CD4-positive, alpha-beta memory T cell (primary cell): ENCODE results near the gene SIN3B. TPM values are rescaled to one million over a fixed set of nuclear protein-coding genes. Genes with fewer than 3 reads are reported as not detected.

Source experiments
- CTCF ChIA-PET: fragments of 350-600 bp; sonication (Branson Sonifier 250); formaldehyde crosslinking; loops from one replicate; lab custom pipeline; 2021; ENCODE audit warnings: inconsistent platforms; ENCODE audit not compliant: partially characterized antibody; lab: Charles Lee
- POLR2A ChIA-PET: fragments of 350-600 bp; sonication (Branson Sonifier 250); formaldehyde crosslinking; loops from one replicate; lab custom pipeline; 2021; ENCODE audit not compliant: partially characterized antibody; lab: Charles Lee
- DNase-seq, 5 donors: peaks; one replicate each; pipeline versions ENCODE4 v3.0.0 to v3.0.0-alpha.2; 2020 to 2022; ENCODE audit warnings: mixed read lengths in 1 of 5
- H3K27ac ChIP-seq: one replicate; pipeline ENCODE4 v1.7.0; 2013; ENCODE audit warnings: low read depth, low read length
- H3K27me3 ChIP-seq: 2 replicates; pipeline ENCODE4 v1.7.0; 2013; ENCODE audit warnings: mild to moderate bottlenecking, low read length, moderate library complexity; ENCODE audit not compliant: insufficient read depth
- H3K36me3 ChIP-seq: 2 replicates; pipeline ENCODE4 v1.7.0; 2013; ENCODE audit warnings: mild to moderate bottlenecking, low read length, moderate library complexity; ENCODE audit not compliant: insufficient read depth
- H3K4me1 ChIP-seq: 2 replicates; pipeline ENCODE4 v1.7.0; 2013; ENCODE audit warnings: mild to moderate bottlenecking, low read length, moderate library complexity; ENCODE audit not compliant: insufficient read depth
- H3K4me3 ChIP-seq, 2 donors: one replicate each; pipeline ENCODE4 v1.7.0; 2013; ENCODE audit warnings: low read length in 2 of 2, mild to moderate bottlenecking in 1 of 2
- H3K9me3 ChIP-seq, 2 donors: one replicate each; pipeline ENCODE4 v1.7.0; 2013; ENCODE audit warnings: low read length in 2 of 2, control low read depth in 1 of 2; ENCODE audit not compliant: control insufficient read depth in 1 of 2
- H3K27ac Mint-ChIP-seq, 7 donors: one replicate each; pipeline ENCODE4 v1.8.0; 2020 to 2021; ENCODE audit warnings: mixed read lengths in 7 of 7, mild to moderate bottlenecking in 6 of 7, inconsistent platforms in 3 of 7, moderate library complexity in 3 of 7
- H3K27me3 Mint-ChIP-seq, 2 donors: one replicate each; pipeline ENCODE4 v1.8.0; 2020 to 2021; ENCODE audit warnings: mixed read lengths in 2 of 2
- H3K36me3 Mint-ChIP-seq, 2 donors: one replicate each; pipeline ENCODE4 v1.8.0; 2020 to 2021; ENCODE audit warnings: mixed read lengths in 2 of 2, inconsistent platforms in 1 of 2, mild to moderate bottlenecking in 1 of 2
- H3K4me1 Mint-ChIP-seq, 4 donors: one replicate each; pipeline ENCODE4 v1.8.0; 2020 to 2021; ENCODE audit warnings: mixed read lengths in 4 of 4, mild to moderate bottlenecking in 1 of 4
- H3K4me3 Mint-ChIP-seq, 8 donors: one replicate each; pipeline ENCODE4 v1.8.0; 2020 to 2021; ENCODE audit warnings: mixed read lengths in 8 of 8, mild to moderate bottlenecking in 7 of 8, moderate library complexity in 6 of 8, inconsistent platforms in 3 of 8
- H3K9me3 Mint-ChIP-seq, 8 donors: one replicate each; pipeline ENCODE4 v1.8.0; 2020 to 2021; ENCODE audit warnings: mixed read lengths in 8 of 8, mild to moderate bottlenecking in 5 of 8, inconsistent platforms in 3 of 8, moderate library complexity in 1 of 8
- intact Hi-C: fragments of 100-400 bp; cut with micrococcal nuclease; formaldehyde crosslinking; loops from one replicate; pipeline ENCODE4 v1.15.1; 2023
- polyA plus RNA-seq, 2 donors: library from polyadenylated mRNA; unstranded; fragments of 300-500 nt; fragmentation: Illumina TruSeq; gene quantifications; one replicate each; pipeline ENCODE4 v1.2.3, GENCODE V29; 2021
- total RNA-seq, 2 experiments: library from RNA; stranded (reverse); gene quantifications; one replicate each; pipeline ENCODE4 v1.2.3, GENCODE V29; 2021

Gene SIN3B
- total and polyA plus RNA-seq, 4 experiments from 2014 or later = 1.4 to 88.4 (median 46.0) TPM

DNA sequence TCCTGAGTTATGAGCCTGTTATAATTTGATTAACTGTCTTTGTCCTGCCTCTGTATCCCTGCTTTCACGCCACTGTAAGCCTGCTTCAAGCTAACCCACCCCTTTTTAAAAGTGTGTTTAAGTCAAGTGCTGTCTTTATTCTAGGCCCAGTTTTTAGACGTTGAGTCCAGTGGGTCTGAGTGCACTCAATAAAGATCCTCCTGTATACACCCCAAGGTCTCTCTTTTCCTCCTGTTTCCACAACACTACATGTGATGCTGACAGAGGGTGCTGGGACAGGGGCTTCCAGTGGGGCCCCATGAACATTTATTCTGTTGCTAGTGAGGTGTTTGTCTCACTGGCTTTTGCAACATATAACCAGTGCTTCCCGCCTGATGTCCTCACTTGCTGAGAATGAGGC is 52.9 kb downstream of the SIN3B start:
- H3K4me3 ChIP-seq = no peak overlapping the region
- H3K36me3 ChIP-seq = peaks cover 14% of the 10 kb centered on the region
- POLR2A ChIA-PET = no interaction called here
- DNase-seq = no peak
- no peaks in the 10 kb centered on the region for H3K27me3 Mint-ChIP-seq
- H3K36me3 Mint-ChIP-seq = peaks cover 35 to 47% of the 10 kb centered on the region in 2 donors
- no peaks in the 10 kb centered on the region for H3K27me3 ChIP-seq
- no peak overlapping the region for H3K27ac ChIP-seq
- CTCF ChIA-PET = no interaction called here
- peaks cover 0 to 37% (median 23%) of the 10 kb centered on the region in 8 donors for H3K9me3 Mint-ChIP-seq
- no peak overlapping the region for H3K4me3 Mint-ChIP-seq
- H3K4me1 ChIP-seq = no peaks in the 10 kb centered on the region
- intact Hi-C loops = no loop called here
- no peak overlapping the region for H3K27ac Mint-ChIP-seq
- peaks cover 0 to 23% of the 10 kb centered on the region in 2 donors for H3K9me3 ChIP-seq
- H3K4me1 Mint-ChIP-seq = no peaks in the 10 kb centered on the region

DNA sequence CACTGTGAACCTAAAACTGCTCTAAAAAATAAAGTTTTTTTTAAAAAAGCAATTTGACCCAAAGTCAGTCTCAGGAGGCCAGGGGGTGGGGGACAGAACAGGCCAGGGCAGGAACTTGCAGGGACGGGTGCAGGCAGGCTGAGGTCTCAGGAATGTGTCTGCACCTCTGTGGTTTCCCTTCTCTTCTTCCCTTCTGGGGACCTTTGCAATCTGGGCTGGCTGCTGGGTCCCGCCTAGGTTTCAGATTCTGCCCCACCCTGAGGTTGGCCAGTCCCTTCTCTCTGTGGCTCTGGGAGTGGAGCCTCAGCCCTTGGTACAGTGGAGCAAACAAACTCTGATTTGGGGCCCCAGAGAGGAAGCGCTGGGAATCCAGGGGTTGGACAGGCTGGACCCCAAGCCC is 54.3 kb downstream of the SIN3B start:
- H3K27me3 Mint-ChIP-seq = peaks cover 0 to 1% of the 10 kb centered on the region in 2 donors
- no peak overlapping the region for H3K27ac Mint-ChIP-seq
- ChIA-PET CTCF (no interaction called here), POLR2A (no interaction called here)
- intact Hi-C loops = no loop called here
- H3K4me1 Mint-ChIP-seq = peaks cover 0 to 2% (median under 1%) of the 10 kb centered on the region in 4 donors
- H3K36me3 ChIP-seq = peaks cover 7% of the 10 kb centered on the region
- no peak overlapping the region for H3K27ac ChIP-seq
- no peak for DNase-seq
- no peaks in the 10 kb centered on the region for H3K27me3 ChIP-seq
- no peak overlapping the region for H3K4me3 ChIP-seq
- peaks cover 25 to 36% of the 10 kb centered on the region in 2 donors for H3K36me3 Mint-ChIP-seq
- peaks cover 2% of the 10 kb centered on the region for H3K4me1 ChIP-seq
- no peak overlapping the region for H3K4me3 Mint-ChIP-seq
- H3K9me3 Mint-ChIP-seq = peaks cover 0 to 37% (median 23%) of the 10 kb centered on the region in 8 donors
- H3K9me3 ChIP-seq = peaks cover 0 to 23% of the 10 kb centered on the region in 2 donors

DNA sequence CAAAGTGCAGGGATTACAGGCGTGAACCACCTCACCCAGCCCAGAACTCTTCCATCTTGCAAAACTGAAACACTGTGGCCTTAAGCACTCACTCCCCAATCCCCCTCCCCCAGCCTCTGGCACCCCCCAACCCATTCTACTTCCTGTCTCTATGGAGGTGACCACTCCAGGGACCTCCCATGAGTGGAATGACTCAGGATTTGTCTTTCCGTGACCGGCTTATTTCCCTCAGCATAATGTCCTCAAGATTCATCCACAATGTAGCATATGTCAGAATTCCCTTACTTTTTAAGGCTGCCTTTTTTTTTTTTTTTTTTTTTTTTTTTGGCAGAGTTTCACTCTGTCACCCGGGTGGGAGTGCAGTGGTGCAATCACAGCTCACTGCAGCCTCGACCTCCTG is 56.0 kb downstream of the SIN3B start:
- H3K27ac ChIP-seq = no peak overlapping the region
- intact Hi-C loops = no loop called here
- H3K4me3 ChIP-seq = no peak overlapping the region
- Mint-ChIP-seq H3K27me3 (peaks cover 0 to 2% of the 10 kb centered on the region in 2 donors), H3K9me3 (peaks cover 0 to 35% (median 22%) of the 10 kb centered on the region in 8 donors), H3K4me1 (peaks cover 0 to 5% (median 1%) of the 10 kb centered on the region in 4 donors), H3K36me3 (peaks cover 15 to 22% of the 10 kb centered on the region in 2 donors), H3K4me3 (no peak overlapping the region), H3K27ac (no peak overlapping the region)
- POLR2A ChIA-PET = no interaction called here
- H3K27me3 ChIP-seq = no peaks in the 10 kb centered on the region
- peaks cover 0 to 23% of the 10 kb centered on the region in 2 donors for H3K9me3 ChIP-seq
- H3K36me3 ChIP-seq = no peaks in the 10 kb centered on the region
- DNase-seq = no peak
- H3K4me1 ChIP-seq = peaks cover 7% of the 10 kb centered on the region
- CTCF ChIA-PET = no interaction called here

DNA sequence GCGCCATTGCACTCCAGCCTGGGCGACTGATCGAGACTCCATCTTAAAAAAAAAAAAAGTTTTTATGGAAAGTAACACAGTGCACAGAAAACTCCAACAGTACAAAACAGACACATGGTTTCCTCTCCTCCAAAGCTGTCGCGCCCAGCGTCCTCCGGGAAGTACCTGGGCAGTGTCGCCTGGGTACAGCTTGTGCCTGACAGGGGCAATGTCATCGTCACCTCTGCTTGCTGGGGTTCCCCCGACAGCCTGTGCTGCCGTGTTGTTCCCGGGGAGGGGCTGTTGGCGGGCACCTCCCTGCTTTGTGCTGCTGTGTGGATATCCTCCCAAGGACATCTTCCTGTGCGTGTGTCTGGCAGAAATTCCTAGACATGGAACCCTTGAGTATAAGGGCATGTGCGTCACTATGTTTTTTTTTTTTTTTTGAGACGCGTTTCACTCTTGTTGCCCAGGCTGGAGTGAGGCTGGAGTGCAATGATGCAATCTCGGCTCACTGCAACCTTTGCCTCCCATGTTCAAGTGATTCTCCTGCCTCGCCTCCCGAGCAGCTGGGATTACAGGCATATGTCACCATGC is 57.2 kb downstream of the SIN3B start:
- Histone ChIP-seq H3K4me3 (no peak overlapping the region), H3K27me3 (no peaks in the 10 kb centered on the region), H3K9me3 (peaks cover 0 to 18% of the 10 kb centered on the region in 2 donors), H3K36me3 (no peaks in the 10 kb centered on the region), H3K27ac (no peak overlapping the region), H3K4me1 (peaks cover 7% of the 10 kb centered on the region)
- peaks cover 8 to 13% of the 10 kb centered on the region in 2 donors for H3K36me3 Mint-ChIP-seq
- DNase-seq = no peak
- peaks cover 0 to 26% (median 17%) of the 10 kb centered on the region in 8 donors for H3K9me3 Mint-ChIP-seq
- H3K4me1 Mint-ChIP-seq = peaks cover 0 to 5% (median 1%) of the 10 kb centered on the region in 4 donors
- intact Hi-C loops = no loop called here
- CTCF ChIA-PET = no interaction called here
- no peak overlapping the region for H3K4me3 Mint-ChIP-seq
- no peak overlapping the region for H3K27ac Mint-ChIP-seq
- peaks cover 2% of the 10 kb centered on the region in 2 donors for H3K27me3 Mint-ChIP-seq
- POLR2A ChIA-PET = no interaction called here

DNA sequence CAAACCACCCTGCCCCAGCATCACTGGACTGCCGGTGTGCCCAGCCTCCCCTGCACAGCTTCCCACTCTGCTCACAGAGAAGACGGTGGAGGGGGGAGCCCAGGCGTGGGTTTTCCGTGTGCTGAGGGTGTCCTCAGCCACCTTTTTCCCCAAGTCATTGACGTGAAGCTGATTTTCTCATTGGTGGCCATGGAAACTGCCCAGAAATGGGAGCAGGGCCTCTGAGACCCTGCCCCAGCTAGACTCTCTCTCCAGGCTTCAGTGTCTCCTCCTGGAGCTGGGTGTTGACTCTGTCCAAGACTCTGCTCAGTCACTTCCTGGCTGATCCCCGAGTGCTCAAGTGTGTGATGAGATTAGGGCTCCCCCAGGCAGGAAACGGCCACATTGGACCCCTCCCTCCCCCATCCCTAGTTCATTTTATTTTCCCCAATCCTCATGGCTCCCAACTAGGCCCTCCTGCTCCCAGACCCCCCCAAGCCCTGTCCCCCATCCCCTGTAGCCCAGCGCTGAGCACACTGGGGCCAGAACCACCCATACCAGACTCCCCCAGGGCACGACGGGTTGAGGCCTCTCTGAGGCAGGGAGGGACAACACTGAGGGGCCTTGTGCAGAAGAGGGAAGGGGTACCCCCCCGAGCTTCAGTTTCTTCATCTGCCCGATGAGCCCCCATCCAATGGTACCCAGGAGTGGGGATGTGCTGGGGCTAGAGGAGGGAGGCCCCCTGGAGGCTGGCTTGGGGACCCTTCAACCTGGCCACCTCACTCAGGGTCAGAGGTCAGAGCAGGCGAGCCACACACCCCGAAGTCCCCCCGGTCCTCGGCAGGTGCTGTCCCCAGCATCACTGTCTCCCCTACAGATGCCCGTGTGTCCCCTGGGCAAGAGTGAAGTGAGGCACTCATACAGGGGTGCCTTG is 58.4 kb downstream of the SIN3B start:
- ChIA-PET CTCF (no interaction called here), POLR2A (no interaction called here)
- Histone ChIP-seq H3K9me3 (peaks cover 0 to 7% of the 10 kb centered on the region in 2 donors), H3K36me3 (no peaks in the 10 kb centered on the region), H3K4me3 (no peak overlapping the region), H3K27me3 (no peaks in the 10 kb centered on the region), H3K27ac (no peak overlapping the region), H3K4me1 (peaks cover 7% of the 10 kb centered on the region)
- H3K4me3 Mint-ChIP-seq = no peak overlapping the region
- peaks cover 0 to 14% (median 6%) of the 10 kb centered on the region in 8 donors for H3K9me3 Mint-ChIP-seq
- H3K36me3 Mint-ChIP-seq = peaks cover 0 to 5% of the 10 kb centered on the region in 2 donors
- DNase-seq = no peak
- H3K27me3 Mint-ChIP-seq = peaks cover 5 to 6% of the 10 kb centered on the region in 2 donors
- intact Hi-C loops = no loop called here
- no peak overlapping the region for H3K27ac Mint-ChIP-seq
- H3K4me1 Mint-ChIP-seq = peaks cover 0 to 5% (median 3%) of the 10 kb centered on the region in 4 donors

DNA sequence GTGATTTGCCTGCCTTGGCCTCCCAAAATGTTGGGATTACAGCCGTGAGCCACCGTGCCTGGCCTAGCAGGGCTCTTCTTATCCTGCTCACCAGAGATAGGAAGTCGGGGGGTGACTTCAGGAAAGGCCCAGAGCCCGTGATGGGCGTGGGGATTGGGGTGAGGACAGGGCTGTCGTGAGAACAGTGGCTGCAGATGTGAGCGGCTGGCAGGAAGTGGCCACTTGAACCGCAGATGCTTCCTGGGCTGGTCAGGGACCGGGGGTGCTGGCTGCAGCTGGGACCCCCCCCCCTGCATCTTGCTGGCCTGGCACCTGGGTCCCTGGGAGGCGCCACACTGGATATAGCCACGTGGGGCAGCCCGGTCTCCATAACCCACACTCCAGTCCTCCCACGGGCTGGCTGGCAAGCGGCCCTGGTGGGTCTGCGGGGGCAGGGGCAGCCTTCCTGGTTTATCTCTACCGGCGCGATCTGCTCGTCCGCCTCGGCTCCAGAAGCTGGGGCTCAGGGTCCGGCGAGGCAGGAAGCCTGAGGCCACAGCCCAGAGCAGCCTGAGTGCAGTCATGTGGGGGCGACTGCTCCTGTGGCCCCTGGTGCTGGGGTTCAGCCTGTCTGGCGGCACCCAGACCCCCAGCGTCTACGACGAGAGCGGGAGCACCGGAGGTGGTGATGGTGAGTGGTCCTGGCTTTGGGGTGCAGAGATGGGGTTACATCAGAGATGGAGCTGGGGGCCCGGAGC is 59.6 kb downstream of the SIN3B start, which contains the start of gene F2RL3:
TSS of gene F2RL3 (plus strand) at position 371 of the 737 bp plus-strand sequence. CDS start at position 562, 191 bp downstream.
- H3K27ac Mint-ChIP-seq = no peak within 1 kb of the TSS
- CTCF ChIA-PET = interaction anchor here (0.5 kb wide), 1 partner anchor 28 kb away, joined by 3 read pairs; no protein-coding TSS in a partner anchor
- peaks cover 0 to 6% (median 0%) of the 10 kb centered on the region in 8 donors for H3K9me3 Mint-ChIP-seq
- H3K27me3 ChIP-seq = no peaks in the 10 kb centered on the region
- intact Hi-C loops = no loop called here
- no peak within 1 kb of the TSS for H3K4me3 ChIP-seq
- H3K4me1 ChIP-seq = peaks cover 7% of the 10 kb centered on the region
- H3K9me3 ChIP-seq = no peaks in the 10 kb centered on the region
- H3K4me3 Mint-ChIP-seq = peak within 1 kb of the TSS in 1 of 8 donors; percentile 42
- H3K27me3 Mint-ChIP-seq = peaks cover 9 to 10% of the 10 kb centered on the region in 2 donors
- H3K4me1 Mint-ChIP-seq = peaks cover 2 to 5% (median 4%) of the 10 kb centered on the region in 4 donors
- no peak for DNase-seq
- no peaks in the 10 kb centered on the region for H3K36me3 Mint-ChIP-seq
- H3K27ac ChIP-seq = no peak within 1 kb of the TSS
- no peaks in the 10 kb centered on the region for H3K36me3 ChIP-seq
- POLR2A ChIA-PET = no interaction called here
